Right atrium auricular region (tissue), 2 donors: ENCODE data around the gene DCTN4. TPM values are rescaled to one million over a fixed set of nuclear protein-coding genes. Genes with fewer than 3 reads are reported as not detected.

Experiments used
- DNase-seq: peaks from one replicate; pipeline ENCODE4 v3.0.0-alpha.2; 2019; ENCODE audit warnings: low spot score
- H3K27ac ChIP-seq, 2 donors: fragments of 200-600 bp; sonication (generic); 1 replicate in 1 of 2; 2 replicates in 1 of 2; pipeline ENCODE4 v1.5.1; 2016 to 2019
- H3K27me3 ChIP-seq, 2 donors: fragments of 200-600 bp; sonication (generic); one replicate each; pipeline versions ENCODE4 v1.5.1 to v1.6.0; 2017 to 2019
- H3K36me3 ChIP-seq: fragments of 200-600 bp; sonication (generic); one replicate; pipeline ENCODE4 v1.5.1; 2016
- H3K4me1 ChIP-seq, 2 donors: fragments of 200-600 bp; sonication (generic); one replicate each; pipeline versions ENCODE4 v1.5.1 to v1.6.0; 2017 to 2019
- H3K4me3 ChIP-seq, 2 donors: fragments of 200-600 bp; sonication (generic); 1 replicate in 1 of 2; 2 replicates in 1 of 2; pipeline ENCODE4 v1.5.1; 2017 to 2019; ENCODE audit warnings: mild to moderate bottlenecking in 1 of 2, moderate library complexity in 1 of 2
- H3K9me3 ChIP-seq, 2 donors: fragments of 200-600 bp; sonication (generic); one replicate each; pipeline ENCODE4 v1.5.1; 2019
- CTCF ChIP-seq, 2 donors: fragments of 200-600 bp; sonication (generic); IDR thresholded peaks; one replicate each; pipeline ENCODE4 v1.5.1; 2019; ENCODE audit warnings: antibody characterized with exemption in 2 of 2
- total RNA-seq, 2 donors: library from RNA; depleted of rRNA; stranded (reverse); fragments of >200 nt; gene quantifications; one replicate each; pipeline ENCODE4 v1.1.0, GENCODE V29; 2016

DCTN4 gene
- total RNA-seq, 2 donors from 2014 or later, result 34.6 to 40.0 TPM

GRCh38 chr5:150659360-150660107 lies 99.3 kb downstream of the DCTN4 start:
- peaks cover 0 to 49% of the 10 kb centered on the region in 2 donors for H3K4me1 ChIP-seq
- TF ChIP-seq CTCF (IDR thresholded peaks at IDR 0.05), result no peak
- peak overlapping the region; percentile 31 to 96 for H3K27ac ChIP-seq
- peak; percentile 58 for DNase-seq
- no peaks in the 10 kb centered on the region for H3K27me3 ChIP-seq
- H3K9me3 ChIP-seq, result no peaks in the 10 kb centered on the region
- no peaks in the 10 kb centered on the region for H3K36me3 ChIP-seq
- H3K4me3 ChIP-seq, result no peak overlapping the region

GRCh38 chr5:150658699-150659265 lies 100.0 kb downstream of the DCTN4 start:
- H3K27me3 ChIP-seq, result no peaks in the 10 kb centered on the region
- DNase-seq, result no peak
- no peak for TF ChIP-seq CTCF (IDR thresholded peaks at IDR 0.05)
- H3K27ac ChIP-seq, result peak overlapping the region; percentile 96
- H3K4me3 ChIP-seq, result no peak overlapping the region
- no peaks in the 10 kb centered on the region for H3K9me3 ChIP-seq
- peaks cover 0 to 53% of the 10 kb centered on the region in 2 donors for H3K4me1 ChIP-seq
- peaks cover under 1% of the 10 kb centered on the region for H3K36me3 ChIP-seq

Other genes with a start within 250 kb of the DCTN4 start
- 100 to 1,000 TPM; 369 to 413 TPM for gene SYNPO, start 118.4 kb downstream of the DCTN4 start, total RNA-seq
- 1 to 10 TPM; 2.0 to 3.5 TPM for gene MYOZ3, start 97.8 kb downstream of the DCTN4 start, total RNA-seq
- gene RBM22, start 58.0 kb downstream of the DCTN4 start, total RNA-seq, result 10 to 100 TPM; 26.0 to 29.5 TPM
- gene SMIM3, start 19.7 kb upstream of the DCTN4 start, total RNA-seq, result 10 to 100 TPM; 24.6 to 48.1 TPM
- gene IRGM, start 87.5 kb upstream of the DCTN4 start, total RNA-seq, result not detected
- gene ZNF300, start 146.0 kb upstream of the DCTN4 start, total RNA-seq, result 1 to 10 TPM in 1 of 2 donors, under 1 TPM in 1; 0.74 to 1.6 TPM